H9 (cell line): ENCODE data around the gene WBP2. TPM values are rescaled to one million over a fixed set of nuclear protein-coding genes. Genes with fewer than 3 reads are reported as not detected.

Experiments
- DNase-seq: peaks from one replicate; pipeline ENCODE4 v3.0.0-alpha.2; 2017
- H2AFZ ChIP-seq: one replicate; pipeline ENCODE4 v1.6.1; 2013; ENCODE audit warnings: mild to moderate bottlenecking, low read length, control low read depth, moderate library complexity
- H2AK5ac ChIP-seq: 2 replicates; pipeline ENCODE4 v1.6.1; 2013; ENCODE audit warnings: low read length, control low read depth, mixed read lengths; ENCODE audit not compliant: insufficient read length
- H2BK120ac ChIP-seq: one replicate; pipeline ENCODE4 v1.6.1; 2013; ENCODE audit warnings: low read depth, mild to moderate bottlenecking, low read length, control low read depth, inconsistent platforms; ENCODE audit not compliant: poor library complexity, severe bottlenecking
- H2BK12ac ChIP-seq: 2 replicates; pipeline ENCODE4 v1.6.1; 2013; ENCODE audit warnings: low read length, control low read depth, mixed read lengths, low read depth; ENCODE audit not compliant: insufficient read length
- H2BK15ac ChIP-seq: 2 replicates; pipeline ENCODE4 v1.6.1; 2013; ENCODE audit warnings: low read depth, low read length, control low read depth
- H2BK20ac ChIP-seq: one replicate; pipeline ENCODE4 v1.6.1; 2013; ENCODE audit warnings: low read depth, mild to moderate bottlenecking, low read length, control low read depth, inconsistent platforms; ENCODE audit not compliant: poor library complexity, severe bottlenecking
- H2BK5ac ChIP-seq: 2 replicates; pipeline ENCODE4 v1.6.1; 2013; ENCODE audit warnings: low read length, control low read depth, mixed read lengths; ENCODE audit not compliant: insufficient read length
- H3K14ac ChIP-seq: 2 replicates; pipeline ENCODE4 v1.6.1; 2013; ENCODE audit warnings: low read length, control low read depth; ENCODE audit not compliant: insufficient read depth
- H3K18ac ChIP-seq: 2 replicates; pipeline ENCODE4 v1.6.1; 2013; ENCODE audit warnings: low read depth, mild to moderate bottlenecking, mixed read lengths, low read length, control low read depth; ENCODE audit not compliant: insufficient read length
- H3K23ac ChIP-seq: 2 replicates; pipeline ENCODE4 v1.6.1; 2013; ENCODE audit warnings: low read length, control low read depth, mixed read lengths, low read depth; ENCODE audit not compliant: insufficient read length
- H3K23me2 ChIP-seq: 2 replicates; pipeline ENCODE4 v1.6.1; 2013; ENCODE audit warnings: low read depth, mild to moderate bottlenecking, mixed read lengths, low read length, control low read depth; ENCODE audit not compliant: insufficient read length, poor library complexity, severe bottlenecking
- H3K27ac ChIP-seq: 2 replicates; pipeline ENCODE4 v1.5.1; 2013; ENCODE audit warnings: low read length, control low read depth, mixed read lengths, low read depth; ENCODE audit not compliant: insufficient read length
- H3K27me3 ChIP-seq: 2 replicates; pipeline ENCODE4 v1.6.1; 2013; ENCODE audit warnings: low read length, control low read depth, inconsistent platforms; ENCODE audit not compliant: insufficient read depth
- H3K4ac ChIP-seq: 2 replicates; pipeline ENCODE4 v1.6.1; 2013; ENCODE audit warnings: low read depth, mild to moderate bottlenecking, control low read depth, inconsistent platforms, low read length, moderate library complexity
- H3K4me1 ChIP-seq: 2 replicates; pipeline ENCODE4 v1.6.1; 2013; ENCODE audit warnings: low read length, control low read depth, inconsistent platforms; ENCODE audit not compliant: insufficient read depth
- H3K4me2 ChIP-seq: 2 replicates; pipeline ENCODE4 v1.6.1; 2013; ENCODE audit warnings: low read length, control low read depth, mixed read lengths; ENCODE audit not compliant: insufficient read length, insufficient read depth
- H3K56ac ChIP-seq: 2 replicates; pipeline ENCODE4 v1.6.1; 2013; ENCODE audit warnings: low read depth, mild to moderate bottlenecking, mixed read lengths, low read length, control low read depth; ENCODE audit not compliant: insufficient read length
- H3K79me1 ChIP-seq: 2 replicates; pipeline ENCODE4 v1.6.1; 2013; ENCODE audit warnings: low read depth, mild to moderate bottlenecking, moderate library complexity, low read length, control low read depth, inconsistent platforms; ENCODE audit not compliant: insufficient read depth, poor library complexity, severe bottlenecking
- H3K79me2 ChIP-seq: 2 replicates; pipeline ENCODE4 v1.6.1; 2013; ENCODE audit warnings: low read length, control low read depth, inconsistent platforms; ENCODE audit not compliant: insufficient read depth
- H3K9ac ChIP-seq: 2 replicates; pipeline ENCODE4 v1.6.1; 2013; ENCODE audit warnings: low read length, control low read depth, mixed read lengths; ENCODE audit not compliant: insufficient read length; ENCODE audit errors: extremely low read depth
- H3K9me3 ChIP-seq: one replicate; pipeline ENCODE4 v1.6.1; 2013; ENCODE audit warnings: low read depth, low read length, inconsistent platforms; ENCODE audit not compliant: control insufficient read depth
- H3T11ph ChIP-seq: one replicate; pipeline ENCODE4 v1.6.1; 2013; ENCODE audit warnings: mild to moderate bottlenecking, low read length, control low read depth, inconsistent platforms
- H4K20me1 ChIP-seq: one replicate; pipeline ENCODE4 v1.6.1; 2013; ENCODE audit not compliant: control insufficient read depth, insufficient read length, insufficient read depth
- H4K5ac ChIP-seq: 2 replicates; pipeline ENCODE4 v1.6.1; 2013; ENCODE audit warnings: low read depth, mild to moderate bottlenecking, mixed read lengths, low read length, control low read depth; ENCODE audit not compliant: insufficient read length
- H4K8ac ChIP-seq: replicated peaks from 2 replicates; pipeline ENCODE4 v1.6.1; 2013; ENCODE audit warnings: low read length, control low read depth, mixed read lengths, low read depth; ENCODE audit not compliant: insufficient read length
- H4K91ac ChIP-seq: 2 replicates; pipeline ENCODE4 v1.6.1; 2013; ENCODE audit warnings: low read depth, mild to moderate bottlenecking, moderate library complexity, mixed read lengths, low read length, control low read depth; ENCODE audit not compliant: insufficient read length
- H3K27ac Mint-ChIP-seq, 3 experiments: 2 replicates in 2 of 3; 3 replicates in 1 of 3; pipeline ENCODE4 v1.8.0; 2020 to 2021; ENCODE audit warnings: mixed read lengths in 3 of 3, mild to moderate bottlenecking in 1 of 3, moderate library complexity in 1 of 3
- H3K27me3 Mint-ChIP-seq: 2 replicates; pipeline ENCODE4 v1.8.0; 2021; ENCODE audit warnings: low read depth, mild to moderate bottlenecking, moderate library complexity, mixed read lengths
- H3K36me3 Mint-ChIP-seq, 3 experiments: 2 replicates in 2 of 3; 3 replicates in 1 of 3; pipeline ENCODE4 v1.8.0; 2020 to 2021; ENCODE audit warnings: low read depth in 3 of 3, mixed read lengths in 3 of 3; ENCODE audit not compliant: insufficient read depth in 1 of 3
- H3K4me1 Mint-ChIP-seq, 2 experiments: 2 replicates each; pipeline ENCODE4 v1.8.0; 2020; ENCODE audit warnings: mixed read lengths in 2 of 2
- H3K4me3 Mint-ChIP-seq, 2 experiments: 2 replicates in 1 of 2; 3 replicates in 1 of 2; pipeline ENCODE4 v1.8.0; 2020 to 2021; ENCODE audit warnings: mild to moderate bottlenecking in 2 of 2, mixed read lengths in 2 of 2, moderate library complexity in 1 of 2
- H3K9me3 Mint-ChIP-seq, 2 experiments: 2 replicates in 1 of 2; 3 replicates in 1 of 2; pipeline ENCODE4 v1.8.0; 2020; ENCODE audit warnings: mild to moderate bottlenecking in 2 of 2, mixed read lengths in 2 of 2, moderate library complexity in 1 of 2
- WGBS: extraction: QIAGEN DNeasy Blood & Tissue Kit; methylation state at CpG from one replicate; pipeline ENCODE4 v1.1.7; 2013; ENCODE audit warnings: missing lambda C conversion rate, low lambda C conversion rate, mixed read lengths; ENCODE audit not compliant: insufficient read length; ENCODE audit errors: extremely low coverage; 5-methylcytosine and 5-hydroxymethylcytosine counted together
- total RNA-seq: library from RNA; stranded (reverse); gene quantifications from 2 replicates; pipeline ENCODE4 v1.2.1, GENCODE V29; 2021
- TF ChIP-seq, protein P1 (sequence below): fragments of 200-600 bp; sonication (generic); conservative IDR thresholded peaks from 3 replicates; pipeline ENCODE4 v1.8.0; 2021; ENCODE audit warnings: antibody characterized with exemption, mild to moderate bottlenecking

Gene WBP2
- total RNA-seq, 1 experiment from 2014 or later = 63.2 TPM

- WGBS = no CpG with 5 or more reads among the region's 13 CpGs
These were observed 40.2 kb downstream of the WBP2 start for GRCh38 chr17:75814900-75815373.

More at GRCh38 chr17:75814900-75815373, 40.2 kb downstream of the WBP2 start:
- Histone ChIP-seq H2AK5ac (no peak overlapping the region), H3K79me2 (no peaks in the 10 kb centered on the region), H2BK120ac (no peak overlapping the region), H3K27me3 (no peaks in the 10 kb centered on the region), H3K4me1 (no peaks in the 10 kb centered on the region), H4K91ac (no peak overlapping the region), H3K9ac (no peak overlapping the region), H3K23ac (no peak overlapping the region), H4K8ac (no peak overlapping the region), H2BK12ac (no peak overlapping the region), H3K14ac (no peak overlapping the region), H2AFZ (no peak overlapping the region), H3T11ph (no peak overlapping the region), H2BK15ac (no peak overlapping the region), H3K18ac (no peak overlapping the region), H2BK5ac (no peak overlapping the region), H3K56ac (no peak overlapping the region), H3K23me2 (no peaks in the 10 kb centered on the region), H2BK20ac (no peak overlapping the region), H3K79me1 (no peaks in the 10 kb centered on the region), H4K5ac (no peak overlapping the region), H3K4ac (no peak overlapping the region), H3K27ac (no peak overlapping the region), H3K4me2 (no peak overlapping the region), H4K20me1 (no peaks in the 10 kb centered on the region), H3K9me3 (no peaks in the 10 kb centered on the region)
- Mint-ChIP-seq H3K27me3 (no peaks in the 10 kb centered on the region), H3K9me3 (no peaks in the 10 kb centered on the region), H3K36me3 (peaks cover 20 to 76% (median 72%) of the 10 kb centered on the region in 3 experiments; a peak in 6 of 7 replicates), H3K27ac (no peak overlapping the region), H3K4me1 (no peaks in the 10 kb centered on the region), H3K4me3 (no peak overlapping the region)
- TF ChIP-seq, protein P1, sequence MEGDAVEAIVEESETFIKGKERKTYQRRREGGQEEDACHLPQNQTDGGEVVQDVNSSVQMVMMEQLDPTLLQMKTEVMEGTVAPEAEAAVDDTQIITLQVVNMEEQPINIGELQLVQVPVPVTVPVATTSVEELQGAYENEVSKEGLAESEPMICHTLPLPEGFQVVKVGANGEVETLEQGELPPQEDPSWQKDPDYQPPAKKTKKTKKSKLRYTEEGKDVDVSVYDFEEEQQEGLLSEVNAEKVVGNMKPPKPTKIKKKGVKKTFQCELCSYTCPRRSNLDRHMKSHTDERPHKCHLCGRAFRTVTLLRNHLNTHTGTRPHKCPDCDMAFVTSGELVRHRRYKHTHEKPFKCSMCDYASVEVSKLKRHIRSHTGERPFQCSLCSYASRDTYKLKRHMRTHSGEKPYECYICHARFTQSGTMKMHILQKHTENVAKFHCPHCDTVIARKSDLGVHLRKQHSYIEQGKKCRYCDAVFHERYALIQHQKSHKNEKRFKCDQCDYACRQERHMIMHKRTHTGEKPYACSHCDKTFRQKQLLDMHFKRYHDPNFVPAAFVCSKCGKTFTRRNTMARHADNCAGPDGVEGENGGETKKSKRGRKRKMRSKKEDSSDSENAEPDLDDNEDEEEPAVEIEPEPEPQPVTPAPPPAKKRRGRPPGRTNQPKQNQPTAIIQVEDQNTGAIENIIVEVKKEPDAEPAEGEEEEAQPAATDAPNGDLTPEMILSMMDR = no peak
- no peak for DNase-seq
